Cardiac muscle cell (in vitro differentiated cells and primary cell): ENCODE data around the gene DNMT3A. TPM values are rescaled to one million over a fixed set of nuclear protein-coding genes. Genes with fewer than 3 reads are reported as not detected.

Experiments
- DNase-seq, 2 donors: peaks; one replicate each; pipeline versions ENCODE4 v3.0.0 to v3.0.0-alpha.2; 2010 to 2017; ENCODE audit warnings: low read depth in 1 of 2, low spot score in 1 of 2
- H3K27ac ChIP-seq: fragments of 200-600 bp; sonication (generic); 2 replicates; pipeline ENCODE4 v1.5.1; 2016
- H3K27me3 ChIP-seq: fragments of 200-600 bp; sonication (generic); 2 replicates; pipeline ENCODE4 v1.6.0; 2016; ENCODE audit warnings: control low read depth
- H3K36me3 ChIP-seq: fragments of 200-600 bp; sonication (generic); 2 replicates; pipeline ENCODE4 v1.5.1; 2016; ENCODE audit warnings: control low read depth
- H3K4me1 ChIP-seq: fragments of 200-600 bp; sonication (generic); 2 replicates; pipeline ENCODE4 v1.8.1; 2017; ENCODE audit warnings: low read depth, mild to moderate bottlenecking, mixed run types
- H3K4me3 ChIP-seq: fragments of 200-600 bp; sonication (generic); 2 replicates; pipeline ENCODE4 v1.5.1; 2016; ENCODE audit warnings: mild to moderate bottlenecking
- H3K9me3 ChIP-seq: fragments of 200-600 bp; sonication (generic); 2 replicates; pipeline ENCODE4 v1.5.1; 2017; ENCODE audit warnings: low read depth, mild to moderate bottlenecking, control low read depth
- CTCF ChIP-seq: IDR thresholded peaks from 2 replicates; pipeline ENCODE4 v1.5.1; 2012; ENCODE audit warnings: low read depth, mild to moderate bottlenecking, low read length
- polyA plus RNA-seq: library from polyadenylated mRNA; unstranded; fragments of >200 nt; fragmentation: Nextera tagmentation; extraction: Ambion mirVana; gene quantifications from 2 replicates; pipeline ENCODE4 v1.2.1, GENCODE V29; 2016
- total RNA-seq: library from RNA; depleted of rRNA; stranded (reverse); fragments of >200 nt; gene quantifications from 2 replicates; pipeline ENCODE4 v1.2.3, GENCODE V29; 2016

DNMT3A gene
- total and polyA plus RNA-seq, 2 experiments from 2014 or later: 52.9 to 116 TPM

- no peak for TF ChIP-seq CTCF
- Histone ChIP-seq H3K9me3 (no peaks in the 10 kb centered on the region), H3K36me3 (no peaks in the 10 kb centered on the region), H3K27me3 (no peaks in the 10 kb centered on the region), H3K4me3 (no peak overlapping the region), H3K27ac (no peak overlapping the region), H3K4me1 (peaks cover 15% of the 10 kb centered on the region)
- DNase-seq: no peak
These were observed 2.5 kb downstream of the DNMT3A start for GRCh38 chr2:25339211-25339674.

GRCh38 chr2:25338401-25338800, 3.3 kb downstream of the DNMT3A start:
- no peak overlapping the region for H3K27ac ChIP-seq
- H3K4me1 ChIP-seq: peaks cover 15% of the 10 kb centered on the region
- no peak overlapping the region for H3K4me3 ChIP-seq
- no peaks in the 10 kb centered on the region for H3K9me3 ChIP-seq
- TF ChIP-seq CTCF: no peak
- H3K27me3 ChIP-seq: no peaks in the 10 kb centered on the region
- no peak for DNase-seq
- no peaks in the 10 kb centered on the region for H3K36me3 ChIP-seq

GRCh38 chr2:25337891-25338290, 3.8 kb downstream of the DNMT3A start:
- DNase-seq: no peak

GRCh38 chr2:25337276-25337675, 4.4 kb downstream of the DNMT3A start:
- H3K4me1 ChIP-seq: peaks cover 12% of the 10 kb centered on the region
- no peak for DNase-seq

More at GRCh38 chr2:25337891-25338290, 3.8 kb downstream of the DNMT3A start:
- no peak for TF ChIP-seq CTCF
- H3K4me3 ChIP-seq: no peak overlapping the region
- no peaks in the 10 kb centered on the region for H3K27me3 ChIP-seq
- no peaks in the 10 kb centered on the region for H3K36me3 ChIP-seq
- peak overlapping the region; percentile 19 for H3K27ac ChIP-seq
- no peaks in the 10 kb centered on the region for H3K9me3 ChIP-seq
- peaks cover 15% of the 10 kb centered on the region for H3K4me1 ChIP-seq

GRCh38 chr2:25336383-25336841, 5.3 kb downstream of the DNMT3A start:
- Histone ChIP-seq H3K36me3 (no peaks in the 10 kb centered on the region), H3K27me3 (no peaks in the 10 kb centered on the region), H3K4me1 (peaks cover 12% of the 10 kb centered on the region), H3K9me3 (no peaks in the 10 kb centered on the region), H3K4me3 (no peak overlapping the region), H3K27ac (no peak overlapping the region)
- no peak for DNase-seq
- TF ChIP-seq CTCF: no peak

More at GRCh38 chr2:25337276-25337675, 4.4 kb downstream of the DNMT3A start:
- Histone ChIP-seq H3K27me3 (no peaks in the 10 kb centered on the region), H3K27ac (peak overlapping the region; percentile 19), H3K4me3 (no peak overlapping the region), H3K9me3 (no peaks in the 10 kb centered on the region), H3K36me3 (no peaks in the 10 kb centered on the region)
- no peak for TF ChIP-seq CTCF
